LNCAP (cell line): ENCODE results near the gene HABP2.

Experiments
- CTCF ChIP-seq: fragments of 450-650 bp; IDR thresholded peaks from 2 replicates; pipeline ENCODE4 v1.5.1; 2017; ENCODE audit warnings: mild to moderate bottlenecking

HABP2 gene

GRCh38 chr10:113552701-113553100, at the start of gene HABP2:
TSS of gene HABP2 (plus strand) at chr10:113553053. CDS start at chr10:113553122, 69 bp downstream.
- no peak for TF ChIP-seq CTCF

- no peak for TF ChIP-seq CTCF
Measured at GRCh38 chr10:113503930-113504329, 48.9 kb upstream of the HABP2 start.

GRCh38 chr10:113504423-113504822, 48.4 kb upstream of the HABP2 start:
- no peak for TF ChIP-seq CTCF

- no peak for TF ChIP-seq CTCF
Measured at GRCh38 chr10:113506476-113506875, 46.4 kb upstream of the HABP2 start.

- no peak for TF ChIP-seq CTCF
Measured at GRCh38 chr10:113511419-113511818, 41.4 kb upstream of the HABP2 start.

- TF ChIP-seq CTCF, result no peak
Measured at GRCh38 chr10:113515161-113515560, 37.7 kb upstream of the HABP2 start.

- TF ChIP-seq CTCF, result no peak
Measured at GRCh38 chr10:113515601-113516000, 37.3 kb upstream of the HABP2 start.

GRCh38 chr10:113516061-113516460, 36.8 kb upstream of the HABP2 start:
- no peak for TF ChIP-seq CTCF
